ENCODE measurements around the gene RPS6KA1.

The RPS6KA1 gene

GRCh38 chr1:26542771-26543451, 13.3 kb downstream of the RPS6KA1 start:
- no peak for TF ChIP-seq CTCF (IDR thresholded peaks at IDR 0.05; ENCODE audit: low read depth, low read length)
- no peak overlapping the region for H3K4me3 ChIP-seq (replicated peaks in 1 of 2; ENCODE audit: low read depth in 2 of 2, low read length in 2 of 2)
- DNase-seq (ENCODE audit: low read depth in 2 of 2): no peak

GRCh38 chr1:26543462-26543861, 13.9 kb downstream of the RPS6KA1 start:
- no peak for DNase-seq (ENCODE audit: low read depth in 2 of 2)
- no peak for TF ChIP-seq CTCF (IDR thresholded peaks at IDR 0.05; ENCODE audit: low read depth, low read length)
- H3K4me3 ChIP-seq (replicated peaks in 1 of 2; ENCODE audit: low read depth in 2 of 2, low read length in 2 of 2): no peak overlapping the region

- H3K4me3 ChIP-seq (replicated peaks in 1 of 2; ENCODE audit: low read depth in 2 of 2, low read length in 2 of 2): no peak overlapping the region
- no peak for DNase-seq (ENCODE audit: low read depth in 2 of 2)
- no peak for TF ChIP-seq CTCF (IDR thresholded peaks at IDR 0.05; ENCODE audit: low read depth, low read length)
These were observed 14.6 kb downstream of the RPS6KA1 start for GRCh38 chr1:26544126-26544525.

- H3K4me3 ChIP-seq (replicated peaks in 1 of 2; ENCODE audit: low read depth in 2 of 2, low read length in 2 of 2): no peak overlapping the region
- no peak for DNase-seq (ENCODE audit: low read depth in 2 of 2)
- no peak for TF ChIP-seq CTCF (IDR thresholded peaks at IDR 0.05; ENCODE audit: low read depth, low read length)
These were observed 16.4 kb downstream of the RPS6KA1 start for GRCh38 chr1:26545969-26546323.

- no peak overlapping the region for H3K4me3 ChIP-seq (replicated peaks in 1 of 2; ENCODE audit: low read depth in 2 of 2, low read length in 2 of 2)
- no peak for DNase-seq (ENCODE audit: low read depth in 2 of 2)
- TF ChIP-seq CTCF (IDR thresholded peaks at IDR 0.05; ENCODE audit: low read depth, low read length): no peak
These were observed 16.8 kb downstream of the RPS6KA1 start for GRCh38 chr1:26546375-26546774.

- no peak for DNase-seq (ENCODE audit: low read depth in 2 of 2)
- H3K4me3 ChIP-seq (replicated peaks in 1 of 2; ENCODE audit: low read depth in 2 of 2, low read length in 2 of 2): no peak overlapping the region
- no peak for TF ChIP-seq CTCF (IDR thresholded peaks at IDR 0.05; ENCODE audit: low read depth, low read length)
These were observed 17.3 kb downstream of the RPS6KA1 start for GRCh38 chr1:26546819-26547218.

GRCh38 chr1:26548841-26549240, 19.3 kb downstream of the RPS6KA1 start:
- no peak for TF ChIP-seq CTCF (IDR thresholded peaks at IDR 0.05; ENCODE audit: low read depth, low read length)
- no peak overlapping the region for H3K4me3 ChIP-seq (replicated peaks in 1 of 2; ENCODE audit: low read depth in 2 of 2, low read length in 2 of 2)
- DNase-seq (ENCODE audit: low read depth in 2 of 2): no peak

Measured in cardiac fibroblast (primary cell).